ENCODE results near the gene PLD1. TPM values are rescaled to one million over a fixed set of nuclear protein-coding genes. Genes with fewer than 3 reads are reported as not detected.

The PLD1 gene
- total and polyA plus RNA-seq, 10 of the 15 experiments (the other 5 are each of a cell fraction or from before 2014, with no cell fraction given), result 2.9 to 108 (median 3.6) TPM

GRCh38 chr3:171784937-171785336 is 25.3 kb downstream of the PLD1 start:
- H3K79me2 ChIP-seq (ENCODE audit: control insufficient read depth, insufficient read depth, low read length), result no peaks in the 10 kb centered on the region
- intact Hi-C loops (cut with micrococcal nuclease; ENCODE audit: unreplicated experiment) (no loop called here), in situ Hi-C loops (cut with MboI) (no loop called here)
- no peak overlapping the region for H3K4me2 ChIP-seq (ENCODE audit: control insufficient read depth, insufficient read depth)
- H4K20me1 ChIP-seq (ENCODE audit: control insufficient read depth, insufficient read depth), result no peaks in the 10 kb centered on the region
- CTCF ChIA-PET, result interaction anchor here (0.9 to 1.5 kb wide), 7 partner anchors 9 to 107 kb away, joined by 3 to 16 read pairs (median 4); no protein-coding TSS in a partner anchor
- no peak for FAIRE-seq
- no peaks in the 10 kb centered on the region for H3K4me1 ChIP-seq (ENCODE audit: control insufficient read depth, insufficient read depth, low read length)
- no peak for DNase-seq (ENCODE audit: low read depth, low spot score)
- 73% methylated on average over 5 of the region's 5 CpGs for WGBS (ENCODE audit: insufficient coverage, insufficient replicate concordance, low lambda C conversion rate, missing lambda C conversion rate)
- H3K36me3 ChIP-seq (ENCODE audit: control insufficient read depth in 2 of 2, insufficient read depth in 2 of 2, low read length in 1 of 2), result peaks cover 0 to 2% of the 10 kb centered on the region in 2 experiments; a peak in 1 of 4 replicates
- H3K9ac ChIP-seq (ENCODE audit: control insufficient read depth, insufficient read depth, low read length), result no peak overlapping the region
- no peak for ATAC-seq
- no peak overlapping the region for H3K4me3 ChIP-seq
- no peak overlapping the region for H2AFZ ChIP-seq (ENCODE audit: control insufficient read depth, low read depth, low read length)
- H3K27ac ChIP-seq (ENCODE audit: control insufficient read depth, insufficient read depth), result no peak overlapping the region
- SMC1A ChIA-PET (ENCODE audit: uncharacterized antibody, unreplicated experiment), result interaction anchor here (1.0 to 10.9 kb wide), 9 partner anchors 10 to 44 kb away, joined by 3 to 187 read pairs (median 4); no protein-coding TSS in a partner anchor
- H3K9me3 ChIP-seq (replicated peaks; ENCODE audit: control insufficient read depth, insufficient read depth, low read length), result no peaks in the 10 kb centered on the region
- POLR2A ChIA-PET, result interaction anchor here (1.1 to 2.4 kb wide), 4 partner anchors 9 to 88 kb away, joined by 3 to 13 read pairs (median 9); no protein-coding TSS in a partner anchor
- no TSS peak for BruUV-seq (replicated peaks)
- RAD21 ChIA-PET (ENCODE audit: unreplicated experiment), result interaction anchor here (1.1 to 18.8 kb wide), 7 partner anchors 10 to 557 kb away, joined by 3 to 333 read pairs (median 4); no protein-coding TSS in a partner anchor
- no peaks in the 10 kb centered on the region for H3K27me3 ChIP-seq (replicated peaks in 1 of 2; ENCODE audit: control insufficient read depth in 2 of 2, insufficient read depth in 2 of 2, low read length in 1 of 2)
- no peak for TF ChIP-seq SMC3 (IDR thresholded peaks at IDR 0.05; ENCODE audit: borderline replicate concordance, low read length)
- TF ChIP-seq NRF1 (conservative IDR thresholded peaks at IDR 0.05; ENCODE audit: low read depth, low read length), result no peak
- TF ChIP-seq ASH2L (IDR thresholded peaks at IDR 0.05; ENCODE audit: borderline replicate concordance, low read depth), result no peak
- no peak for TF ChIP-seq POLR2AphosphoS5 (IDR thresholded peaks at IDR 0.05; ENCODE audit: low read length)
- TF ChIP-seq SP1 (IDR thresholded peaks at IDR 0.05; ENCODE audit: low read depth, low read length), result no peak
- no peak for TF ChIP-seq ZNF207 (IDR thresholded peaks at IDR 0.05; ENCODE audit: borderline replicate concordance)
- no peak for TF ChIP-seq PBX3 (IDR thresholded peaks at IDR 0.05; ENCODE audit: insufficient replicate concordance, low read depth, low read length)
- TF ChIP-seq SKIL (IDR thresholded peaks at IDR 0.05; ENCODE audit: low read depth, poor library complexity, severe bottlenecking), result no peak
- TF ChIP-seq TBL1XR1 (IDR thresholded peaks at IDR 0.05; ENCODE audit: low read depth, low read length), result no peak
- no peak for TF ChIP-seq ZBTB4 (CRISPR knock-in tag; IDR thresholded peaks at IDR 0.05)
- TF ChIP-seq ELK1 (IDR thresholded peaks at IDR 0.05; ENCODE audit: low read depth, low read length), result no peak
- TF ChIP-seq NFYB (IDR thresholded peaks at IDR 0.05; ENCODE audit: insufficient read depth, low read depth, low read length), result no peak
- no peak for TF ChIP-seq IRF4 (IDR thresholded peaks at IDR 0.05; ENCODE audit: low read depth, low read length)
- TF ChIP-seq, protein P1, sequence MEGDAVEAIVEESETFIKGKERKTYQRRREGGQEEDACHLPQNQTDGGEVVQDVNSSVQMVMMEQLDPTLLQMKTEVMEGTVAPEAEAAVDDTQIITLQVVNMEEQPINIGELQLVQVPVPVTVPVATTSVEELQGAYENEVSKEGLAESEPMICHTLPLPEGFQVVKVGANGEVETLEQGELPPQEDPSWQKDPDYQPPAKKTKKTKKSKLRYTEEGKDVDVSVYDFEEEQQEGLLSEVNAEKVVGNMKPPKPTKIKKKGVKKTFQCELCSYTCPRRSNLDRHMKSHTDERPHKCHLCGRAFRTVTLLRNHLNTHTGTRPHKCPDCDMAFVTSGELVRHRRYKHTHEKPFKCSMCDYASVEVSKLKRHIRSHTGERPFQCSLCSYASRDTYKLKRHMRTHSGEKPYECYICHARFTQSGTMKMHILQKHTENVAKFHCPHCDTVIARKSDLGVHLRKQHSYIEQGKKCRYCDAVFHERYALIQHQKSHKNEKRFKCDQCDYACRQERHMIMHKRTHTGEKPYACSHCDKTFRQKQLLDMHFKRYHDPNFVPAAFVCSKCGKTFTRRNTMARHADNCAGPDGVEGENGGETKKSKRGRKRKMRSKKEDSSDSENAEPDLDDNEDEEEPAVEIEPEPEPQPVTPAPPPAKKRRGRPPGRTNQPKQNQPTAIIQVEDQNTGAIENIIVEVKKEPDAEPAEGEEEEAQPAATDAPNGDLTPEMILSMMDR (IDR thresholded peaks at IDR 0.05 in 2 of 3, conservative IDR thresholded peaks at IDR 0.05 in 1 of 3; ENCODE audit: control insufficient read depth in 2 of 3, extremely low read depth in 1 of 3, insufficient read depth in 1 of 3, low read depth in 3 of 3, low read length in 3 of 3), result no peak

All from GM12878 (cell line).